Astrocyte of the cerebellum (primary cell): Measurements from ENCODE around the gene TINAGL1.

Experiments
- DNase-seq: peaks from one replicate; pipeline ENCODE4 v3.0.0-alpha.2; 2011; ENCODE audit warnings: low read depth
- H3K4me3 ChIP-seq: 2 replicates; pipeline ENCODE4 v1.5.1; 2011; ENCODE audit warnings: mild to moderate bottlenecking, low read depth, low read length, moderate library complexity
- CTCF ChIP-seq: IDR thresholded peaks from 2 replicates; pipeline ENCODE4 v1.5.1; 2012; ENCODE audit warnings: low read length, low read depth, moderate library complexity, mild to moderate bottlenecking; ENCODE audit errors: missing control alignments
- in situ Hi-C: cut with HindIII; loops from 2 replicates; pipeline ENCODE4 v1.10.0; 2017; ENCODE audit warnings: low sequenced_read_pairs

Gene TINAGL1

GRCh38 chr1:31617218-31617915, 41.1 kb downstream of the TINAGL1 start, which contains the start of gene HCRTR1:
TSS of gene HCRTR1 (plus strand) at chr1:31617689. CDS start at chr1:31619193, 1,504 bp downstream.
- in situ Hi-C loops: no loop called here
- H3K4me3 ChIP-seq: peak within 1 kb of the TSS; percentile 47
- no peak for DNase-seq
- no peak for TF ChIP-seq CTCF

GRCh38 chr1:31617916-31618746, 41.8 kb downstream of the TINAGL1 start:
- no peak for DNase-seq
- peak overlapping the region; percentile 47 for H3K4me3 ChIP-seq
- peak; percentile 79 for TF ChIP-seq CTCF
- in situ Hi-C loops: no loop called here

- no peak overlapping the region for H3K4me3 ChIP-seq
- TF ChIP-seq CTCF: no peak
- no peak for DNase-seq
- in situ Hi-C loops: no loop called here
These were observed 42.9 kb downstream of the TINAGL1 start for GRCh38 chr1:31618916-31619846.

GRCh38 chr1:31620631-31621497, 44.5 kb downstream of the TINAGL1 start:
- H3K4me3 ChIP-seq: no peak overlapping the region
- no peak for DNase-seq
- no peak for TF ChIP-seq CTCF
- in situ Hi-C loops: no loop called here

GRCh38 chr1:31621498-31621820, 45.1 kb downstream of the TINAGL1 start:
- DNase-seq: no peak
- TF ChIP-seq CTCF: no peak
- no peak overlapping the region for H3K4me3 ChIP-seq
- in situ Hi-C loops: no loop called here
